Kidney capillary endothelial cell (primary cell): ENCODE results near the gene PITX3.
A peak's percentile ranks its signal among the peaks of the same experiment; 100 is the strongest.
"Not testable (repeated sequence)": the region's sequence is repeated elsewhere in the genome, so short reads cannot be mapped to it uniquely, and the experiment has no call there.

Experiments used
- DNase-seq: peaks from one replicate; pipeline ENCODE4 v3.0.0-alpha.2; 2018; ENCODE audit warnings: low spot score

The PITX3 gene

DNA sequence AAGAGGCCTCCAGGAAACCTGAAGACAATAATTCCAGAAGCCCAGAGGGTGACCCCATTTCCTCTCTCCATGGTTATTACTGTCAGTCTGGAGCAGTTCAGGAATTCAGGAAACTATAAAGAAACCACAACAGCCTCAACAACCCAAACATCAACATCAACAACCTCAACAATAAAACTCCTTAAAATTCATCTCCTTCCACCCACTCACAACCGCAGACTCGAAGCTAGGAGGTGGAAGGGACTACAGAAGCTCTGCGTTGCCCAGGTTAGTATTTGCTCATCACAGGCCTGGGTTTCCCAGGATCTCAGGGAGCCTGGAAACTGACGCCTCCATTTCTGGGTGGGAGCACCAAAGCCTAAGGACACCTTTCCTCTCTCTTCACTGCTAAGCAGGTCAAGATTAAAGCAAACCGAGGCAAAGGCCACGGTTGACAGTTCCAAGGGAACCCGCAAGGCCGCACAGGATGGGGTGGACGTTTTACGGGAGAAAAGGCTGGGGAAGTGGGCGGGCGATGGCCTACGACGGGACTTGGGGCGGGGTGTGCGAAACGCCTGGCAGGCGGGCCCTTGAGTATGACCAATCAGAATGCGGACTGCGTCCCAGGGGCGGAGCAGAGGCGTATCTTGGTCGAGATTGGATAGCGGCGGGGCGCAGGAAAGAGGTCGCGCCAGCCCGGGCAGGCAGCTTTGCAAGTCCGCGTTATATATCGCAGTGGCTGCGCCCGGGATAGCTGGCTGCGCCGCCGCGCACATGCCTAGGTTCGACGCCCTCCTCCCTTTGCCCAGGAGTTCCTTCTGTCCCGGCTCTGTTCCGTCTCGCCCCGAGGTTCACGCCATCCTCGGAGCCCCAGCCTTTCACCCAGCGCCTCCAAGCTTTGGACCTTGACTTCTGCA lies 15.4 kb downstream of the PITX3 start, which contains the start of gene ELOVL3:
Gene ELOVL3 (plus strand): TSS at position 654 of the 896 bp plus-strand sequence. CDS start 250 bp downstream, outside the sequence.
- peak; percentile 82 for DNase-seq

- DNase-seq = no peak
Measured at GRCh38 chr10:102222797-102223196, 18.5 kb downstream of the PITX3 start.

DNA sequence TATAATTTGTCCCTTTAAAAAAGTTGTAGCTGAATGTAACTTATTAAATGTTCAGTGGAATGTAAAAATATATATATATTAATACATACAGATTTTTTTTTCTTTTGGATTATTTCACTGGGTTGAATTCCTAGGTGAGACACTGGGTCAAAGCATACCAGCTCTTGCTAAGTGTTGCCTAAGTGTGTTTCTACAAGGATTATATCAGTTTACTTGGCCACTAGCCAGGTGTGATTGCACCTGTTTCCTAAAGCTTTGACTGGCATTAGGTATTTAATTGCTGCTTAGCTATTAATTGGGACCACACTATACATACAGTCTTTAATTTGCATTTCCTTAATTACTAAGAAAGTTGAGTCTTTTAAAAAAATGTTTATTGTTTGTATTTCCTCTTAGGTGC lies 20.7 kb downstream of the PITX3 start:
- DNase-seq = no peak

- no peak for DNase-seq
Measured at GRCh38 chr10:102219370-102219769, 21.9 kb downstream of the PITX3 start.

- DNase-seq = not testable (repeated sequence)
Measured at GRCh38 chr10:102213599-102213998, 27.7 kb downstream of the PITX3 start.

DNA sequence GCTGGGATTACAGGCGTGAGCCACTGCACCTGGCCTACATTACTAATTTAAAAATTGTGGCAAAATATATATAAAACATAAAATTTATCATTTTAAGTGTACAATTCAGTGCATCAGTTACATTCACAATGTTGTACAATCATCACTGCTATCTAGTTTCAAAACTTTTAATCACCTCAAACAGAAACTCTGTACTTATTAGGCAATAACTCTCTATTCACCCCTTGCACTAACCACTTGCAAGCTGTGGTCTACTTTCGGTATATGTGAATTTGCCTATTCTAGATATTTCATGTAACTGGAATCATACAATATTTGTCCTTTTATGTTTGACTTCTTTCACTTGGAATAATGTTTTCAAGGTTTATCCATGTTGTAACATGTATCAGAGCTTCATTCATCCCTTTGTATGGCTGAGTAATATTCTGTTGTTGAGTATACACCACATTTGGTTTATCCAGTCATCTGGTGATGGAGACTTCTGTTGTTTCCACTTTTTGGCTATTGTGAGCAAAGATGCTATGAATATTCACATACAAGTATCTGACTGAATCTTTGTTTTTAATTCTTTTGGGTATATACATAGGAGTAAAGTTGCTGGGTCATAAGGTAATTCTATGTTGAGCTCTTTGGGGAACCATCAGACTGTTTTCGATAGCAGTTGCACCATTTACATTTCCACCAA lies 29.6 kb downstream of the PITX3 start:
- DNase-seq = no peak

- DNase-seq = no peak
Measured at GRCh38 chr10:102208311-102209035, 32.8 kb downstream of the PITX3 start.

GRCh38 chr10:102202386-102202785 lies 38.9 kb downstream of the PITX3 start:
- no peak for DNase-seq

DNA sequence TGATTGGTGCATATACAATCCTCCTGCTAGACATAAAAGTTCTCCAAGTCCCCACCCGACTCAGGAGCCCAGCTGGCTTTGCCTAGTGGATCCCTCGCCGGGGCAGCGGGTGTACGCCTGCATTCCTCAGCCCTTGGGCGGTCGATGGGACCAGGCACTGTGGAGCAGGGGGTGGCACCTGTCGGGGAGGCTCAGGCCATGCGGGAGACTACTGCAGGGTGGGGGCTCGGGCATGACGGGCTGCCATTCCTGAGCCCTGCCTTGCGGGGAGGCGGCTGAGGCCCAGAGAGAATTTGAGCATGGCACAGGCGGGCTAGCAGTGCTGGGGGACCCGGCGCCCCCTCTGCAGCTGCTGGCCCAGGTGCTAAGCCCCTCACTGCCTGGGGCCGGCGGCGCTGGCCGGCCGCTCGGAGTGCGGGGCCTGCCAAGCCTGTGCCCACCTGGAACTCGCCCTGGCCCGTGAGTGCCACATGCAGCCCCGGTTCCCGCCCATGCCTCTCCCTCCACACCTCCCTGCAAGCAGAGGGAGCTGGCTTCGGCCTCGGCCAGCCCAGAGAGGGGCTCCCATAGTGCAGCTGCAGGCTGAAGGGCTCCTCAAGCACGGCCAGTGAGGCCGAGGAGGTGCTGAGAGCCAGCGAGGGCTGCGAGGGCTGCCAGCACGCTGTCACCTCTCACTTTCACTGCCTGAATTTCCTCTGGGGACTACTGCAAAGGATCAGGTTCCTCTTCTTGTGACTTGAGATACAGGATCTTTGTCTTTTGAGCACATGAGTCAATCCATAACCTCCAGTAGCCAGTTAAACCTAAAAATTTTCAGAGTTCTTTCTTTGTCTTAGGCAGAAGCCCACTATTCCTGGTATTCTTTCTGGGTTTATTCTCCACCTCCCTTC lies 40.3 kb downstream of the PITX3 start:
- DNase-seq = no peak

DNA sequence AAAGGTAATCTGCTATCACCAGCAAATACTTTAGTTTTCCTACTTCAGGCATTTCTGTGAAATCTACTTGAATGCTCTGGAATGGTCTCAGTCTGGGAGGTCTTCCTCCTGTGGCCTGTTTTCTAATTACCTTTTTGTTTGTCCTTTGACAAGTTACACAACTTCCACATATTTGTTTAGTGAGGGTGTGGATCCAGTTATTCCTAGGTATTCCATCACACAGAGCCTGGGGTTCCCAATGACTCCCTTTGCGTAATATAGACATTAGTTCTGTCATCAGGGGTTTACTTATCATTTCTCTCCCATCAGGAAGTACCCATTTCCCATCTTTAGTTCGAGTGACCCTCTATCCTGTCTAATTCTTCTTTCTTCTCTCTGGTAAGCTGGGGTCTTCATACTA lies 43.3 kb downstream of the PITX3 start:
- DNase-seq = no peak

GRCh38 chr10:102196893-102197292 lies 44.4 kb downstream of the PITX3 start:
- no peak for DNase-seq

DNA sequence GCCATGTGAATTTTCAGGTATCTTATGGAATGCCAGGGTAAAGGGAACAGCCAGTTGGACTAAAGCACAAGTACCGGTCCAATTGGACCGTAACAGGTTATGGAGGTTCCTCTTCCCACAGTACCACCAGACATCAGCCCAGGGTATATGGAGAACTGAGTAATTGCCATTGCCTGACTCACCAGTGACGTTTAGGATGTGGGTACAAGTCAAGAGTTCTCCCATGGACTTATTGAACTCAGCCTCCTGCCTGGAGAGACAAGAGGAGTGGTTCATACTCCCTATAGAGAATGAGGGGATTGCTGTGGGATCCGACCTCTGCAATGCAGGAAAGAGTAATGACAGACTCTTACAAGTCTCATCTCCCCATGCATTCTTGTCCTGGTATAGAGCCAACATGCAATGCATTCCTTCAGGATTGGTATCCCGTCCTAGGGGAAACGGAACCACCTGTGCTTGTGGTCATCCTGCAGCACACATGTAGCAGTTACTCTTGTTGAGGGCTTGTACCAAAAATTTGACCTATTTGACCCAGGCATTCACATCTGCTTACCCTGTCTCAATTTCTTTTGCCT lies 45.9 kb downstream of the PITX3 start:
- DNase-seq = no peak

DNA sequence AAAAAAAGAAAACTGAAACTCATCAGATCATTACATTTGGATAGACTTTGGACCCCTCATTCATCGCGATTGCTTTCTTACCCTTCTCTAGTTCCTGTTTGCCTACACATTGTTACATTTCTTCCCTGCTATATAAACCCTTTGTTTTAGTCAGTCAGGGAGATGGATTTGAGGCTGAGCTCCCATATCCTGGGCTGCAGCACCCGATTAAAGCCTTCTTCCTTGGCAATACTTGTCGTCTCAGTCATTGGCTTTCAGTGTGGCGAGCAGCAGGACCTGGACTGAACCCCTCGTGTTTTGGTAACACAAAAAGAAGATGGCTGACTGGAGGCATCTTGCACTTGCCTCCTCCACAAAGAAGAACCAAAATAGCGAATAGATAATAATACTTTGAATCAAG lies 49.4 kb downstream of the PITX3 start:
- DNase-seq = no peak

DNA sequence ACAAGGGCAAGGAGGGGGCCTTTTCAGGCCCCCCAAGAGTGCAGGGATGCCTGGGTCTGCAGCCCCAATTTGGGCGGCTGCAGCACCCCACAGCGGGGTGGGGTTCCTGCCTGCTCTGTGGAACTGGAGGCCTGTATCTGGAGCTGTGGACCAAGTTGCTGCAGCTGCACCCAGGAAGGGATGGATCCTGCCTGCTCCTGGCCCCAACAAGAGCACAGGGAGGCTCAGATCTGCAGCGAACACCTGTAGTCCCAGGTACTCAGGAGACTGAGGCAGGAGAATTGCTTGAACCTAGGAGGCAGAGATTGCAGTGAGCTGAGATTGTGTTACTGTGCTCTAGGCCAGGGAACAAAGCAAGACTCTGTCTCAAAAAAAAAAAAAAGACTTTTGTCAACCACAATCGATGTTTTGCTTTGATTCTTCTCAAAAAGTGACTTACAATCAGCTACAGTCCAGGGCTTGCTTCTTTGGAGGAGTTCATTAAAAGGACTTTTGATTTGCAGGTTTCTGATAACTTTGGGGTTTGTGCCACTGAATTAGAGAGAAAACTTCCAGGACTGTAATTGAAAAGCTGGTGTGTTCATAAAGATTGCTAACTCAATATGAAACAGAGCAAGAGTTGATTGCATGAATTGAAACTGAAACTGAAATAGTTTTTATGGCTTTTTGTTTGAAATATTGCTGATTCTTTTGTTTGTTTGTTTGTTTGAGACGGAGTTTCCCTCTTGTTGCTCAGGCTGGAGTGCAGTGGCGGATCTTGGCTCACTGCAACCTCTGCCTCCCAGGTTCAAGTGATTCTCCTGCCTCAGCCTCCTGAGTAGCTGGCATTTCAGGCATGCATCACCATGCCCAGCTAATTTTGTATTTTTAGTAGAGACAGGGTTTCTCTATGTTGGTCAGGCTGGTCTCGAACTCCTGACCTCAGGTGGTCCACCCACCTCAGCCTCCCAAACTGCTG lies 52.1 kb downstream of the PITX3 start:
- DNase-seq = not testable (repeated sequence)

DNA sequence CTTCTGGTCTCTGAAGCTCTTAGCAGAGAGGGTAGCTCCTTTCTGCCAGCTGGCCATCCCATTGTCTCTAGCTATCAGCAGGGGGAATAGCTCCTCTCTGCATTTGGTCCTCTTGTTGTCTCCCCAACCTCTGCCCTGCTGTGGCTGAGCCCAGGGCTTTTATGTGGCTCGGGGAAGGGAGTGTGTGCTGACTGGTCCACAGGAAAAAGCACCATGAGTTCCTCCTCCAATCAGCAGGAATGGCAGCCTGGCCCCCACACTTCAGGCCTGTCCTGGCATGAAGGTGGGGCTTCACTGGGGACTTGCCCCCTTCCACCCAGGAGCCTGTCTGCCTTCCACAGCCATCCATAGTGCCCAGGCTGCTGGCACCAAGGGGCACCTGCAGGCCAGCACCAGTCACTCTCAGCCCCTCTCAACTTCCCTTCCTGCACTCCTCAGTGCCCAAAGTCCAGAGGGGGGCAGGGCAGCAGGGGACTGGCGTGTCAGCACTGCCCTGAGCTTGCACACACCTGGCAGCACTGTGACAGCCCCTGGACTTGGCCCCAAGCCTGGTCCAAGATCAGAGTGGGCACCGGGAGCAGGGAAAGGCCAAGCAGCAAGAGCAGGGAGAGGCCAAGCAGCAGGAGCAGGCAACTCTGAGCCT lies 52.9 kb downstream of the PITX3 start:
- DNase-seq = no peak

DNA sequence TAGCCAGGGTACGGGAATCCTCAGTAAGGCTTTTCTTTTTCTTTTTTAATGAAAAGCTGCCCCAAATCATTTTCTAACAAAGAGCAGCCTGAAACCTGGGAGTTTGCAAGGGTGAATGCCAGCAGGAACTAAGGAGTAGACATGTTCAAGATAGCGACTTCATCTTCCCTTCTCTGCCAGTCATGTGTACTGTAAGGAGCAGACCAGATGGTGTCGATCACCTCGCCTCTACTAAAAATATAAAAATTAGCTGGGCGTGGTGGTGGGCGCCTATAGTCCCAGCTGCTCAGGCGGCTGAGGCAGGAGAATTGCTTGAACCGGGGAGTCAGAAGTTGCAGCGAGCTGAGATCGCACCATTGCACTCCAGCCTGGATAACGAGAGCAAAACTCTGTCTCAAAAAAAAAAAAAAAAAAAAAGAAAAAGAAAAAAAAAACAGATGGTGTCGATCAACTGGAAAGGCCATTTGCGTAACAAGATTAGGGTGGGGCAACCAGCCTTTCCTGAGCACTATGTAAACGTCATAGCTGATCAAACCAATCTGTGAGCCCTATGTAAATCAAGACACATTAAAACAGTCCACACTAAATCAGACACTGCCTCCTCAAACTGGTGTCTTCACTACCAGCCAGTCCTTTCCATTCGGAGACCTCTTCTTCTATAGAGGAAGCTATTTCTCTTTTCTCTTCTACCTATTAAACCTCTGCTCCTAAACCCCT lies 55.3 kb downstream of the PITX3 start:
- no peak for DNase-seq

DNA sequence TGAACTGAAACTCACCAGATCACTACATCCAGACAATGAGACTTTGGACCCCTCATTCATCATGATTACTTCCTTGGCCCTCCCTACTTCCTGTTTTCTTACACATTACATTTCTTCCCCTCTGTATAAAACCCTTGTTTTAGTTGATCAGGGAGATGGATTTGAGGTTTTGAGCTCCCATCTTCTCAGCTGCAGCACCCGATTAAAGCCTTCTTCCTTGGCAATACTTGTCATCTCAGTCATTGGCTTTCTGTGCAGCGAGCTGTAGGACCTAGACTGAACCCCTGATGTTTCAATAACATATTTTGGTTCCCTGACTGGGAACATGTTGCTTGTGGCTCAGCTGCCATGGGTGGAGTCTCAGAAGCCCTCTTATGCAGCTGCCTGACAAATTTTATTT lies 56.0 kb downstream of the PITX3 start:
- no peak for DNase-seq

GRCh38 chr10:102184606-102185005 lies 56.7 kb downstream of the PITX3 start:
- no peak for DNase-seq
